Sigmoid colon (tissue), 4 donors: ENCODE results near the gene CDC34.

ENCODE experiments used
- CTCF ChIP-seq, 4 experiments: fragments of 450-650 bp in 3 of 4; fragments of 200-600 bp in 1 of 4; IDR thresholded peaks; one replicate each; pipeline ENCODE4 v1.5.1; 2016 to 2019; ENCODE audit warnings: antibody characterized with exemption in 4 of 4, mild to moderate bottlenecking in 3 of 4, moderate library complexity in 2 of 4
- POLR2A ChIP-seq, 2 donors: fragments of 450-650 bp; IDR thresholded peaks; one replicate each; pipeline ENCODE4 v1.6.1; 2016; ENCODE audit warnings: antibody characterized with exemption in 2 of 2, mild to moderate bottlenecking in 2 of 2, moderate library complexity in 2 of 2
- POLR2AphosphoS5 ChIP-seq, 4 donors: sonication (generic); formaldehyde crosslinking; IDR thresholded peaks; one replicate each; pipeline ENCODE4 v1.6.1; 2017; ENCODE audit warnings: antibody characterized with exemption in 4 of 4

GRCh38 chr19:556611-557382 is 25.2 kb downstream of the CDC34 start:
- no peak for TF ChIP-seq CTCF (IDR thresholded peaks at IDR 0.05)
- TF ChIP-seq POLR2AphosphoS5 (IDR thresholded peaks at IDR 0.05), result no peak
- TF ChIP-seq POLR2A (IDR thresholded peaks at IDR 0.05), result no peak
